Activated T-helper 2 cell treated with anti-CD3 and anti-CD28 coated beads, Interferon-gamma antibody, Interleukin-2, Interleukin-4, amounts not matched to agents 10 μg/mL and 5 μg/mL and 100 μg/mL, durations not matched to agents 14 hours and 24 hours and 36 hours (primary cell): Measurements from ENCODE around the gene GCFC2. TPM values are rescaled to one million over a fixed set of nuclear protein-coding genes. Genes with fewer than 3 reads are reported as not detected.
"Not testable (repeated sequence)": the region's sequence is repeated elsewhere in the genome, so short reads cannot be mapped to it uniquely, and the experiment has no call there.

Experiments
- DNase-seq: peaks from one replicate; pipeline ENCODE4 v3.0.0; 2021; ENCODE audit warnings: low spot score
- H3K27ac Mint-ChIP-seq: one replicate; pipeline ENCODE4 v1.8.0; 2021; ENCODE audit warnings: mixed read lengths
- H3K27me3 Mint-ChIP-seq: one replicate; pipeline ENCODE4 v1.8.0; 2021; ENCODE audit warnings: low read depth, mixed read lengths
- H3K36me3 Mint-ChIP-seq: one replicate; pipeline ENCODE4 v1.8.0; 2021; ENCODE audit warnings: low read depth, mixed read lengths
- H3K4me1 Mint-ChIP-seq: one replicate; pipeline ENCODE4 v1.8.0; 2021; ENCODE audit warnings: low read depth, mixed read lengths
- H3K4me3 Mint-ChIP-seq: one replicate; pipeline ENCODE4 v1.8.0; 2021; ENCODE audit warnings: low read depth, mild to moderate bottlenecking, moderate library complexity, mixed read lengths
- H3K9me3 Mint-ChIP-seq: one replicate; pipeline ENCODE4 v1.8.0; 2021; ENCODE audit warnings: mixed read lengths
- intact Hi-C: fragments of 100-400 bp; cut with micrococcal nuclease; formaldehyde crosslinking; loops from one replicate; pipeline ENCODE4 v1.15.1; 2023
- total RNA-seq: library from RNA; stranded (reverse); gene quantifications from 2 replicates; pipeline ENCODE4 v1.2.3, GENCODE V29; 2022

Gene GCFC2
- total RNA-seq, 1 donor from 2014 or later = 32.0 TPM

DNA sequence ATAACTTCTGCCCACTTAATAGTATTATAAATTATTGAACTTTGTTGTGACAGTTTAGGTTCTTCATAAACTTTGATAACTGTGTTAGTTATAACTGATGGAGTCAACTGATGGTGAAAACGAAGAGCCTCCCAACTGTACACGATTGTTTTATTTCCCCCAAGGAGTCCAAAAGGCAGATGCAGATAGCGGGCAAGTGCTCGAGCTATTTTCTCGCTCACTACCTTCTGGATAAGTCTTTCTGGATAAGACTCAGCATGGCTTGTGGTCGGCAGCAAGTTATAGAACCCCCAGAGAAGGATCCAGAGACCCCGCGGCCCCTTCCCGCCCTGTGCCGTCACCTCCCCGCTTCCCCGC lies 517 bp downstream of the GCFC2 start:
- peaks cover 19% of the 10 kb centered on the region for H3K4me1 Mint-ChIP-seq
- H3K4me3 Mint-ChIP-seq = peak overlapping the region; percentile 88
- H3K27ac Mint-ChIP-seq = peak overlapping the region; percentile 94
- no peaks in the 10 kb centered on the region for H3K9me3 Mint-ChIP-seq
- H3K27me3 Mint-ChIP-seq = peaks cover 4% of the 10 kb centered on the region
- intact Hi-C loops = loop anchor here (1.0 to 5.0 kb wide), 3 partner anchors 33 to 751 kb away; partner anchors contain the start of gene POLE4
- DNase-seq = no peak
- H3K36me3 Mint-ChIP-seq = peaks cover 23% of the 10 kb centered on the region

DNA sequence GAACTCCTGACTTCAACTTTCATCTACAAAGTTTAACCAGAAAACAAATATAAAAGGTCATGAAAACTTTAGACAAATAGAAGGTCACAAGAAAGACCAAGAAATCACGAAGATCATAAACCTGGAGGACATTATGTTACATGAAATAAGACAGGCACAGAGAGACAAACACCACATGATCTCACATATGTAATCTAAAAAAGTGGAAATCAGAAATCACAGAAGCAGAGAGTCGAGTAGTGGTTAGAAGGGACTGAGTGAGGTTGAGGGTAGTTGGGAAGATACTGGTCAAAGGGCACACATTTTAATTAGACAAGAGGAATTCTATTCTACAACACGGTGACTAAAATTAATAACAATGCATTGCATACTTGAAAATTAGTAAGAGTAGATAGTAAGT lies 1.4 kb downstream of the GCFC2 start:
- H3K27ac Mint-ChIP-seq = peak overlapping the region; percentile 71
- peaks cover 18% of the 10 kb centered on the region for H3K4me1 Mint-ChIP-seq
- intact Hi-C loops = no loop called here
- peak overlapping the region; percentile 82 for H3K4me3 Mint-ChIP-seq
- no peaks in the 10 kb centered on the region for H3K27me3 Mint-ChIP-seq
- DNase-seq = no peak
- peaks cover 32% of the 10 kb centered on the region for H3K36me3 Mint-ChIP-seq
- H3K9me3 Mint-ChIP-seq = no peaks in the 10 kb centered on the region

- intact Hi-C loops = no loop called here
- H3K4me1 Mint-ChIP-seq = peaks cover 20% of the 10 kb centered on the region
- H3K27ac Mint-ChIP-seq = peak overlapping the region; percentile 22
- peak overlapping the region; percentile 61 for H3K4me3 Mint-ChIP-seq
- peaks cover 46% of the 10 kb centered on the region for H3K36me3 Mint-ChIP-seq
- no peaks in the 10 kb centered on the region for H3K9me3 Mint-ChIP-seq
- H3K27me3 Mint-ChIP-seq = no peaks in the 10 kb centered on the region
- DNase-seq = no peak
These were observed 2.8 kb downstream of the GCFC2 start for GRCh38 chr2:75707901-75708300.

DNA sequence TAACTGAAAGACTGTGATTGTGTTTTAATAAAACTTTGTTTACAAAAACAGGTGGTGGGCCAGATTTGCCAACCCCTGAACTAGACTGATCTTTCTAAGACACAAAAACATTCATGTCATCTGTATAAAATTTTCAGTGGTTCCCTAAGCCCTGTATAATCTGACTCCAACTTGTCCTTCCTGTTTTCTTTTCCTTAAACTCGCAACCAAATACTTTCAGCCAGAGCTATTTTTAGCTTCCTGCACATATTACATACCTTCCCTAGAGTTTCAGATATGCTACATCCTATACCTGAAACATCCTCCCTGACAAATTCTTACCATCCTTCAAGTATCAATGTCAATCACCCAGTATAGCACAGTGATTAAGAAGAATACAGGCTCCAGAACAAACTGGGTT lies 4.8 kb downstream of the GCFC2 start:
- Mint-ChIP-seq H3K4me1 (peaks cover 19% of the 10 kb centered on the region), H3K27ac (no peak overlapping the region)

DNA sequence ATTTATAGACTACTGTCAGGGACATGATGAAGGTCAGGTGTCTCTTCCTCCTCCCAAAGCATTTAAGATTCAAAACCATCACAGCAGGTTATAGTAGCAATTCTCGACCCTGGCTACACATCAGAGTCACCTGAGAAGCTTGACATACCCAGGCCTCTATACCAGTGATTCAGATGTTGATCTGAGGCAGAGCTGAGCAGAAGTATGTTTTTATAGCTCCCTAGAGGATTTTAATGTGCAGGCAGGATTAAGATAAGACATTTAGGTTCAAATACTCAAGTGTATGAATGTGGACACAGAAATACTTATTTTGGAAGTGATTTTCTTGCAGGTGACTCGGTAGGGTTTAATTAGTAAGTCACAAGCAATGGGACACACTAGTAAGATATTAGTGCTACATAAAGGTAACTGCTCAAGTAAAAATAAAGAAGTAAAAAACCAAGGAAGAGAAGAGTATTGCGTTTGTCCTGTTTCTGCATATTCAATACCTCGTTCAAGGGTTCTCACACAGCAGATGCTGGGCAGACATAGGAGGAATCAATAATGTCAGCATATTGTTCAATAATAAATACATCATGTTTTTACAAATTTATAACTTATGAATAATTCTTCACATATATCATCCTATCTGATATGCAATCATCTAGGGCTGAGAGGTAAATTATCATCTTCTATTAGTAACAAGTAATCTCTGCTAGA lies 7.0 kb downstream of the GCFC2 start:
- H3K36me3 Mint-ChIP-seq = peaks cover 70% of the 10 kb centered on the region
- intact Hi-C loops = no loop called here
- no peak overlapping the region for H3K27ac Mint-ChIP-seq
- DNase-seq = no peak
- H3K4me1 Mint-ChIP-seq = peaks cover 13% of the 10 kb centered on the region
- H3K4me3 Mint-ChIP-seq = no peak overlapping the region
- H3K9me3 Mint-ChIP-seq = no peaks in the 10 kb centered on the region
- no peaks in the 10 kb centered on the region for H3K27me3 Mint-ChIP-seq

More for the DNA sequence above, 4.8 kb downstream of the GCFC2 start:
- Mint-ChIP-seq H3K27me3 (no peaks in the 10 kb centered on the region), H3K9me3 (no peaks in the 10 kb centered on the region), H3K36me3 (peaks cover 62% of the 10 kb centered on the region), H3K4me3 (no peak overlapping the region)
- intact Hi-C loops = no loop called here
- DNase-seq = no peak

- H3K36me3 Mint-ChIP-seq = peaks cover 76% of the 10 kb centered on the region
- DNase-seq = no peak
- intact Hi-C loops = no loop called here
- no peak overlapping the region for H3K27ac Mint-ChIP-seq
- H3K9me3 Mint-ChIP-seq = no peaks in the 10 kb centered on the region
- no peak overlapping the region for H3K4me3 Mint-ChIP-seq
- H3K27me3 Mint-ChIP-seq = no peaks in the 10 kb centered on the region
- peaks cover 9% of the 10 kb centered on the region for H3K4me1 Mint-ChIP-seq
These were observed 8.1 kb downstream of the GCFC2 start for GRCh38 chr2:75702593-75702992.

DNA sequence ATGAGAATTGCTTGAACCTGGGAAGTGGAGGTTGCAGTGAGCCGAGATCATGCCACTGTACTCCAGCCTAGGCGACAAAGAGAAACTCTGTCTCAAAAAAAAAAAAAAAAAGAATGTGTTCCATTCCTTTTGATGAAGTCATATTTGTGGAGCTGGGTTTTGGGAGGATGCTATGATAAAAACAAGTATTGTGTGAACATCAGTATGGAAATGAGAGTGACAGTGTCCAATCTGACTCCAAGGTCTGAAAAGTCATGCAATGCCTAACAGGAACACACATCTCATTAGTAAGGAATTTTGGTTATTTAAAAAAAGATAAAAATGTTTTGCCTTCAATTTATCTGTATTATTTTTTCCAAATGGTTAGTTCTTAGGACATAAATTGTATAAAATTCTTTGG lies 11.8 kb downstream of the GCFC2 start:
- Mint-ChIP-seq H3K27me3 (no peaks in the 10 kb centered on the region), H3K27ac (no peak overlapping the region), H3K4me3 (no peak overlapping the region), H3K9me3 (no peaks in the 10 kb centered on the region), H3K36me3 (peaks cover 56% of the 10 kb centered on the region), H3K4me1 (peaks cover 3% of the 10 kb centered on the region)
- intact Hi-C loops = no loop called here
- DNase-seq = no peak

DNA sequence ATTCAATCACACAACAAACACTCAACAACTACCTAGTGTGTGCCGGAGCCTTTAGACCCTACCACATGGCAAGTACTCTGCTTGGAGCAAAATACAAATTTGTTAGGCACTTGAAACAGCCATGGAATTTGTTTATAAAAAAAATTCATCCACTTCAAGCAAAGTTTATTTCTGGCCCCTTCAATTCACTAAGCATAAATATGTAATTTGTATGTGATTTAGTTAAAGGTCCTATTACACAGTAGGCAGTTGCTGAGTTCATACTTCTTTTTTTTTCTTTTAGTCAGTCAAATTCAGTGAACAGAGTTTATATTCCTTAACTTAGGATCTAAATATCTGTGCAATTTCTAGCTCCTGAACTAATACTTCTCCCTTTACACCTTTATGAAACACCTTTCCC lies 22.5 kb downstream of the GCFC2 start:
- no peak for DNase-seq
- H3K27me3 Mint-ChIP-seq = no peaks in the 10 kb centered on the region
- intact Hi-C loops = no loop called here
- H3K4me3 Mint-ChIP-seq = no peak overlapping the region
- H3K27ac Mint-ChIP-seq = no peak overlapping the region
- peaks cover 3% of the 10 kb centered on the region for H3K4me1 Mint-ChIP-seq
- H3K36me3 Mint-ChIP-seq = peaks cover 63% of the 10 kb centered on the region
- no peaks in the 10 kb centered on the region for H3K9me3 Mint-ChIP-seq

DNA sequence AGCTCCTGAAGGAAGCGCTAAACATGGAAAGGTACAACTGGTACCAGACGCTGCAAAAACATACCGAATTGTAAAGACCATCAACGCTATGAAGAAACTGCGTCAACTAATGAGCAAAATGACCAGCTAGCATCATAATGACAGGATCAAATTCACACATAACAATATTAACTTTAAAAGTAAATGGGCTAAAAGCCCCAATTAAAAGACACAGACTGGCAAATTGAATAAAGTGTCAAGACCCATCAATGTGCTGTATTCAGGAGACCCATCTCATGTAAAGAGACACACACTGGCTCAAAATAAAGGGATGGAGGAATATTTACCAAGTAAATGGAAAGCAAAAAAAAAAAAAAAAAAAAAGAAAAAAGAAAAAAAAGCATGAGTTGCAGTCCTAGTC lies 27.3 kb downstream of the GCFC2 start:
- H3K9me3 Mint-ChIP-seq, H3K4me3 Mint-ChIP-seq, H3K27ac Mint-ChIP-seq, intact Hi-C loops, DNase-seq, H3K4me1 Mint-ChIP-seq, H3K27me3 Mint-ChIP-seq: not testable (repeated sequence)
- peaks cover 39% of the 10 kb centered on the region for H3K36me3 Mint-ChIP-seq

- H3K36me3 Mint-ChIP-seq = peaks cover 28% of the 10 kb centered on the region
- no peaks in the 10 kb centered on the region for H3K27me3 Mint-ChIP-seq
- H3K27ac Mint-ChIP-seq = no peak overlapping the region
- H3K4me3 Mint-ChIP-seq = no peak overlapping the region
- intact Hi-C loops = no loop called here
- peaks cover 17% of the 10 kb centered on the region for H3K4me1 Mint-ChIP-seq
- DNase-seq = no peak
- no peaks in the 10 kb centered on the region for H3K9me3 Mint-ChIP-seq
These were observed 30.3 kb downstream of the GCFC2 start for GRCh38 chr2:75680402-75680801.

GRCh38 chr2:75679556-75679955 lies 31.2 kb downstream of the GCFC2 start:
- DNase-seq = no peak
- Mint-ChIP-seq H3K27me3 (no peaks in the 10 kb centered on the region), H3K4me1 (peaks cover 17% of the 10 kb centered on the region), H3K36me3 (peaks cover 21% of the 10 kb centered on the region), H3K4me3 (no peak overlapping the region), H3K27ac (no peak overlapping the region), H3K9me3 (no peaks in the 10 kb centered on the region)
- intact Hi-C loops = loop anchor here (5.0 kb wide), 1 partner anchor 33 kb away; the partner anchor contains the start of gene GCFC2

DNA sequence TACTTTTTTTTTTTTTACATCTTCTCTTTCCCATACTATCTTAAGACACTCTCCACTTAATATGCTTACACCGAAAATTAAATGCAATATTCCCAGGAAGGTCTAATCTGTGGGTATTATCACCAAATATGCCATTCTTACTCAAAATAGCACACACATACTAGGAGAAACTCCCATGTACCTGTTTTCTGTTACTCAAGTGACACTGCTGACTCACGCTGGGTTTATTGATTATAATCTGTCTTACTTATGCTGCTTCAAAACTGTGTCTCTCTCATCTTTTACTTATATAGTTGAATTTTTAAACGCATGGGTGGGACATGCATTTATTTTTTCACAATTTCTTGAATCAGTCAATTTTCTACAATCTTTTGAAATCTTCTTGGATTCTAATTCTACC lies 34.3 kb downstream of the GCFC2 start:
- Mint-ChIP-seq H3K27ac (peak overlapping the region; percentile 71), H3K9me3 (no peaks in the 10 kb centered on the region), H3K27me3 (no peaks in the 10 kb centered on the region), H3K36me3 (peaks cover 23% of the 10 kb centered on the region), H3K4me1 (peaks cover 18% of the 10 kb centered on the region), H3K4me3 (no peak overlapping the region)
- no peak for DNase-seq
- intact Hi-C loops = loop anchor here (5.0 kb wide), 1 partner anchor 36 kb away; the partner anchor contains the start of gene GCFC2

DNA sequence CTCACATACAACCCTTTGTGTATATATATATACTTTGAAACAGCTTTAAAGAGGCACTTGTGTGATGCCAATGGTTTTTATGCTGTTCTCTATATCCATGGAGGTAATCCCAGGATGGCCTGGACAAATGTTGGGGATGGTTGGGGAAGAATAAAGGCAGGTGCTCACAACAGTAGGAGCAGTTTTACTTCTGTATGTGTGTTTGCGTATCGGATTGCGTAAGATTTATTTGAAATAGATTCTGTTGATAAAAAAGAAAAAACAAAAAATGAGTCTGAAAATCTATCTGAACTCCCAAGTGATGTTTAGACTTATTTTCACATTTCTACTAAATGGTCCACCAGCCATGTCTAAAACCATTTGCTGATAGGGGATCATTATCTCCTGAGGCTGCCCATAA lies 34.8 kb downstream of the GCFC2 start:
- Mint-ChIP-seq H3K27ac (no peak overlapping the region), H3K27me3 (no peaks in the 10 kb centered on the region), H3K4me1 (peaks cover 18% of the 10 kb centered on the region), H3K9me3 (no peaks in the 10 kb centered on the region), H3K4me3 (no peak overlapping the region), H3K36me3 (peaks cover 29% of the 10 kb centered on the region)
- intact Hi-C loops = loop anchor here (5.0 kb wide), 1 partner anchor 36 kb away; the partner anchor contains the start of gene GCFC2
- no peak for DNase-seq
